HepG2 (cell line): ENCODE results near the gene NUAK2.

Source experiments
- CENPBD1 ChIP-seq: sonication (generic); formaldehyde crosslinking; IDR thresholded peaks from 2 replicates; pipeline ENCODE4 v1.8.0; 2022; ENCODE audit warnings: missing genetic modification reagents, low read depth, mild to moderate bottlenecking, borderline replicate concordance
- PHB2 ChIP-seq: fragments of 450-650 bp; IDR thresholded peaks from 2 replicates; pipeline ENCODE4 v1.6.1; 2018; ENCODE audit not compliant: partially characterized antibody
- ZBTB7A ChIP-seq: sonication (generic); formaldehyde crosslinking; IDR thresholded peaks from 2 replicates; pipeline ENCODE4 v1.8.0; 2022; ENCODE audit warnings: mild to moderate bottlenecking, missing genetic modification reagents
- ZNF274 ChIP-seq: sonication (generic); formaldehyde crosslinking; IDR thresholded peaks from 2 replicates; pipeline ENCODE4 v1.5.1; 2020; ENCODE audit warnings: mild to moderate bottlenecking, missing genetic modification reagents
- ZZZ3 ChIP-seq: sonication (generic); formaldehyde crosslinking; IDR thresholded peaks from 2 replicates; pipeline ENCODE4 v1.4.0; 2020; ENCODE audit warnings: missing genetic modification reagents, mild to moderate bottlenecking, borderline replicate concordance

- TF ChIP-seq ZNF274 (CRISPR knock-in tag) (no peak), ZBTB7A (CRISPR knock-in tag) (no peak), PHB2 (no peak), ZZZ3 (CRISPR knock-in tag) (no peak), CENPBD1 (CRISPR knock-in tag) (no peak)
These were observed 7.8 kb downstream of the NUAK2 start for GRCh38 chr1:205313563-205314308.
